Measurements from ENCODE around the gene ARHGAP10.

Gene ARHGAP10

DNA sequence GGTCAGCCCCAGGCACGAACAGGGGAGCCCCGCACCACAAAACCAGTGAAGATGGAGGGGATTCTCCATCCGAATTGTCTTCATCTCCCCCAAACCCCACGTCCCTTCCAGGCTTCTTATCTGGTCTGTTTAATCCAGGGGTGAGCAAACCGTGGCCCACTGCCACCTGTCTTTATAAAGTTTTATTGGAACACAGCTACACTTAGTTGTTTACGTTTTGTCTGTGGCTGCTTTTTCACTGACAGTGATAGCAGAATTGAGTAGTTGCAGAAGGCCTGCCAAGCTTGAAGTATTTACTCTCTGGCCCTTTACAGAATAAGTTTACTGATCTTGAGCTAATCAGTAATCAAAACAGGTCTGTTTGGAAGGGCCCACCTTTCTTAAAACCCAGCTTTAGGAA is 324.0 kb downstream of the ARHGAP10 start:
- no peak for DNase-seq

DNA sequence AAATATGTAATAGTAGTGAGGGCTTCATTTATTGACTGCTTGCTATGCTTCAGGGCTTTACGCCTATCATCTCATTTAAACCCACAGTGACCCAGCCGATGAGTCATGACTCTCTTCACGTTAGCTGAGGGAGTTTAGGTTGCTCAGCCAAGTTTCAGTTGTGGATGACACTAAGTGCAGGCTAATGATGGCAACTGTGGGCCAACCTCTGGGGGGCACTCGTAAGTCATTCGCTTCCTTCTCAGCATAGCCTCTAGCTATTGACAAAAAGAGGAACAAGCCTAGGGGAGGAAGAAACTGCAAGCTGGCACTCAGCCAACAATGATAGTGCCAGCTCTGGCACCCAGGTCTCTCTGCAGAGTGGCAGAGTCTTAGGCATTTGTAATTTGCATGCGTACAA is 325.0 kb downstream of the ARHGAP10 start:
- no peak for DNase-seq

DNA sequence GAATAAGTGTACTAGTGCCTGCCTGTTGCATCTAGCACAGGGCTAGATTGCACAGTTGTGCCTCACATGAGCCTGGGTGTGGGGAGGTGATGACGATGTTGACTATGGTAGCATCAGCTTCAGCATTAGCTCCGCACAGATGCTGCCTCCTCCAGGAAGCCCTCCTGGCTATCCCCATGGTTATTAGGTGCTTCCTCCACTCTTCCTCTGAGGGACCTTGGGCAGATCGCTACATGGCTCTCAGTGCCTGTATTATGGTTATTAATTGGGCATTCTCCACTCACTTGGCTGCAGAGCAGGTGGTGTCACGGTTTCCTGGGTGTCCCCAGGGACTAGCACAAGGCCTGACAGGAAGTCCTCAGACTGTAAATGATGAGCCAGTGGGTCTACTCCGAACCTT is 325.6 kb downstream of the ARHGAP10 start:
- DNase-seq: no peak

GRCh38 chr4:148057984-148058859 is 326.3 kb downstream of the ARHGAP10 start:
- no peak for DNase-seq

DNA sequence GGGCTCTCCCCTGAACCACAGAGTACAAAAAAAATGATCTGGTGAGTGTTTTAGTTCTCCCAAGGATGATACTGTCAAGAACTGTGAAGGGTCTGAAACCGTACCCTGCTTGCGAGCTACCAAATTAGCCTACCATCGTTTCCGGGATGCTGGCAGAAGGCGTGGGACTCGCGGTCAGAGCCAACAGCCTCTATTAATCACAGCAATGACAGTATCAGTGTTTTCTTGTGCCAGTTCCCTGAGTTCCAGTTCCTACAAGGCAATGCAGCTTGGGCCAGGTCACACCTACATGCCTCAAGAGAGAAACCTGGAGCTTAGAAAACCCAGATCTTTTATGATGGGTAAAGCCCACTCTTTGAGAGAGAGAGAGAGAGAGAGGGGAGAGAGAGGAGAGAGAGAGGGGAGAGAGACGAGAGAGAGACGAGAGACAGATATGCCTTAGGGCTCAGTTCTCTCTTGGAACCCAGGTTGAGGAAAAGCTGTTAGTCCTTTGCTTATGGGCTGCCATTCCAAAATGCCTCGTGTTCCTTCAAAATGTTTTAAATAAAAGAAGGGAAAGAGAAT is 327.8 kb downstream of the ARHGAP10 start:
- DNase-seq: no peak

DNA sequence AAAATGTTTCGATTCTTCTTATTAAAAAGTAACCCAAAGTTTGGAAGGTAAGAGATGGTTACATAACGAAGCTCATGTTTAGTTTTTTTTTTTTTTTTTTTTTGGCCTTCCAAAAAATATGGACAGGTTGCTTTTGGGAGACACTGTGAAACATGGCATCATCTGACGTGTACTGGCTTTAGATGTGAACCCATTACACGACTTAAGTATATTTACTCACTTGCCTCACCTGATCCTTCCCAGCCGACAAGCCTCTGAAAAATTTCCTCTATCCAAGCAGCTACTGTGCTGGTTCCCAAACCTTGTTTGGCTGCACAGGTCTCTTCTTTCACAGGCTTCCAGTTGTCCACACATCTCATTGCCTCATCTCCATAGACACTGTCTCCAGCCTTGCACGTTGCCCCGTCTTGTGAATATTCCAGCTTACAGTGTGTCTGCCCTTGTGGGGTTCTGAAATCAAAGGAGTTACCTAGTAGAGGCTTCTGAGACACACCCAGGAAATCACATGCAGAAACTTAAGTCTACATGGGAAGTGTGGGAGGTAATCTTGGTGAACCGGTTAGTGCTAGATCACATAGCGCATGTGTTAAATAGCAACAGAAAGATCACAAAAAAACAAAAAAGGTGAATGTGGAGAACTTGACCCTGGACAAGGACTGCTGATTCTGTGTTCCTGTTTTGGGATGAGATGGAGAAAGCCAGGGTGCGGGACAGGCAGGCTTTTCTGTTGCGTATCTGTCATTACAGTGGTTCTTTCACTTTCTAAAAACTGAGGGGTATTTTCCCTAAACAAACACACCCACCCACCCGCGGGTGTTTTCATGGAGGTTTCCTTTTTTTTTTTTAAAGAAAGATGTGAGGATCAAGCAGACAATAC is 328.6 kb downstream of the ARHGAP10 start:
- DNase-seq: no peak

DNA sequence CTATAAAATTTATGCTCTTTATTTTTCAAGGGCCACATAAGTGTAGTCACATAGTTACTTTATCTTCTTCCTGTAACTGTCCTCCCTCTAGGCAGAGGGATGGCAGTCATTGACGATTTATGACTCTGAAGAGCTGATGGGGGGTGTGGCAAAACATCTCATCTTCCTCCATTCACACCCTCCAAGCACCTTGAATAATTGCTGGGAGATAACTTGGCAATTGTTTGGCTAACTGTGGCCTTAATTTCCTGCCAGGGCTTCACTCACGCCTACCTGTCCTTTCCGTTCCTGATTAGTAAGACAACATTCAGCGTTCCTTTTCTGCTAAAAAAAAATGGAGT is 329.2 kb downstream of the ARHGAP10 start:
- DNase-seq: no peak

DNA sequence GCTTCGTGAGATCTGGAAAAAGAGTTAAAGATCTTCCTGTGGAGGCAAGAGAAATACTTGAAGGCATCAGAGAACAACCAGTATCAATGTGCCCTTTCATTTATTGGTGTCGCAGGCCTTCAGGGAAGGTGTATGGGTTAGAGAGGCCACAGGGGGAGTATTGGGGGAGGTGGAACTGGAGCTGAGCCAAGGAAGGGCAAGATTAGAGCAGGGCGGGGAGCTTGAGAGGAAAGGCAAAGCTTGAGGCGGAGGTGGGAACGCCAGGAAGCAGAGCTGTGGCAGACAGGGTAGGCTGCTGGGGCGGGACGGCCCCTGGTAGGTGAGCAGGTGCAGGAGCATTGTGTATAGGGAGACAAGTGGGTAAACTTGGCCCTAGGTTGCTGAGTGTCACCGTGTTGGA is 329.9 kb downstream of the ARHGAP10 start:
- DNase-seq: no peak

GRCh38 chr4:148062301-148062950 is 330.5 kb downstream of the ARHGAP10 start:
- no peak for DNase-seq

- DNase-seq: no peak
Observed at GRCh38 chr4:148064451-148064850, 332.6 kb downstream of the ARHGAP10 start.

- DNase-seq: no peak
Observed at GRCh38 chr4:148065075-148065474, 333.2 kb downstream of the ARHGAP10 start.

DNA sequence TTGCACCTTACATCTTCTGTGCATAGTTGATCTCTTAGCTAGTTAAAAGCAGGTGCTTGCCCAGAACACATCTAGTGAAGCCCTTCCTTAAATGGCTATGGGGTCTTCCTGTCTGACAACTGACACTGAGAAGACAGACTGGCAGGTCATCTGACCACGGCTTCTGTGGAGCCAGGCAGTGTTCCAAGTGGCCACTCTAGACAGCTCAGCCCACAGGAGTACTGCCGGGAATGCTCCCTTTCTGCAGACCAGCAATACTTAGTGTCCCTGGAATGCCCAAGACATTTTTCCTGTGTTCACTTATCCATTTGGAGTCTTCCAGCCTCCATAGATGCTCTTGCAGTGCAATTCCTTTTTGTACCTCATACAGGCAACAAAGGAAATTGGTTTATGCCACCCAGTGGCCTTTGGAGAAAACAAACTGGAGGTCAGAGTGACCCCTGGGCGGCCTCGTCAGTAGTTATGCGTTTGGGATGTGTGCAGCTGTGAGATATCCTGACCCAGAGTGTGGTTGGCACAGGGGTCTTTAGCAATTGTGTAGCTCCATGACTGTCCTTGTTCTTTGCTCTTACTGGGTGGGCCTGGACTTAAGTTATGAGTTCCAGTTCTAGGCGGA is 335.5 kb downstream of the ARHGAP10 start:
- DNase-seq: no peak

GRCh38 chr4:148068065-148068911 is 336.4 kb downstream of the ARHGAP10 start:
- no peak for DNase-seq

- DNase-seq: no peak
Observed at GRCh38 chr4:148069086-148069894, 337.4 kb downstream of the ARHGAP10 start.

- DNase-seq: no peak
Observed at GRCh38 chr4:148069895-148070178, 337.9 kb downstream of the ARHGAP10 start.

GRCh38 chr4:148071009-148071408 is 339.1 kb downstream of the ARHGAP10 start:
- DNase-seq: no peak

- no peak for DNase-seq
Observed at GRCh38 chr4:148072789-148073188, 340.9 kb downstream of the ARHGAP10 start.

GRCh38 chr4:148073349-148073748 is 341.5 kb downstream of the ARHGAP10 start:
- DNase-seq: no peak

- no peak for DNase-seq
Observed at GRCh38 chr4:148074462-148074861, 342.6 kb downstream of the ARHGAP10 start.

GRCh38 chr4:148075438-148075837 is 343.6 kb downstream of the ARHGAP10 start:
- DNase-seq: no peak

GRCh38 chr4:148076964-148077363 is 345.1 kb downstream of the ARHGAP10 start:
- DNase-seq: no peak
